ENCODE results near the gene DPM2.
A peak's percentile ranks its signal among the peaks of the same experiment; 100 is the strongest.

Gene DPM2

GRCh38 chr9:127937388-127938297, at the start of gene DPM2:
DPM2 (minus strand) TSS chr9:127937854; CDS start chr9:127937820, 34 bp downstream.
- DNase-seq: peak in 12 of 14 donors; percentile 34 to 80 (median 62)

- peak in 1 of 14 donors; percentile 56 for DNase-seq
Observed at GRCh38 chr9:127987103-127987614, 49.5 kb upstream of the DPM2 start.

- no peak for DNase-seq
Observed at GRCh38 chr9:127985011-127985410, 47.4 kb upstream of the DPM2 start.

GRCh38 chr9:127983847-127984289, 46.2 kb upstream of the DPM2 start:
- no peak for DNase-seq

GRCh38 chr9:127982912-127983311, 45.3 kb upstream of the DPM2 start:
- DNase-seq: no peak

GRCh38 chr9:127981559-127982121, 44.0 kb upstream of the DPM2 start:
- no peak for DNase-seq

GRCh38 chr9:127980706-127981558, 43.3 kb upstream of the DPM2 start, which contains the start of gene EEIG1:
EEIG1 (minus strand) TSS chr9:127980989; CDS start chr9:127980137, 852 bp downstream.
- DNase-seq: peak; percentile 39 to 98 (median 92)

GRCh38 chr9:127980060-127980705, 42.5 kb upstream of the DPM2 start:
- DNase-seq: peak in 3 of 14 donors; percentile 60 to 79 (median 78)

GRCh38 chr9:127979333-127980059, 41.8 kb upstream of the DPM2 start:
- DNase-seq: peak in 12 of 14 donors; percentile 51 to 95 (median 84)

GRCh38 chr9:127979015-127979332, 41.3 kb upstream of the DPM2 start:
- no peak for DNase-seq

GRCh38 chr9:127977884-127978647, 40.4 kb upstream of the DPM2 start:
- DNase-seq: peak in 1 of 14 donors; percentile 36

- DNase-seq: peak in 1 of 14 donors; percentile 36
Observed at GRCh38 chr9:127977009-127977883, 39.6 kb upstream of the DPM2 start.

GRCh38 chr9:127976498-127976897, 38.8 kb upstream of the DPM2 start:
- peak in 1 of 14 donors; percentile 60 for DNase-seq

- DNase-seq: peak in 5 of 14 donors; percentile 31 to 68 (median 56)
Observed at GRCh38 chr9:127975376-127976315, 38.0 kb upstream of the DPM2 start.

GRCh38 chr9:127974769-127975261, 37.2 kb upstream of the DPM2 start:
- DNase-seq: peak in 1 of 14 donors; percentile 68

GRCh38 chr9:127974001-127974768, 36.5 kb upstream of the DPM2 start:
- peak in 1 of 14 donors; percentile 52 for DNase-seq
